Fibroblast of skin of abdomen (primary cell): ENCODE measurements around the gene DCAF12. TPM values are rescaled to one million over a fixed set of nuclear protein-coding genes. Genes with fewer than 3 reads are reported as not detected.
"Not testable (repeated sequence)": the region's sequence is repeated elsewhere in the genome, so short reads cannot be mapped to it uniquely, and the experiment has no call there.

Source experiments
- DNase-seq: peaks from one replicate; pipeline ENCODE4 v3.0.0-alpha.2; 2013
- polyA plus RNA-seq, 2 experiments: library from polyadenylated mRNA; unstranded; fragments of 120-200 nt; gene quantifications; one replicate each; pipeline ENCODE4 v1.2.1, GENCODE V29; 2013; ENCODE audit not compliant: insufficient read length in 2 of 2

The DCAF12 gene
- polyA plus RNA-seq (2013, experiment 1 of 2; ENCODE audit: insufficient read length) = 20.4 TPM
- polyA plus RNA-seq (2013, experiment 2 of 2; ENCODE audit: insufficient read length) = 20.2 TPM

DNA sequence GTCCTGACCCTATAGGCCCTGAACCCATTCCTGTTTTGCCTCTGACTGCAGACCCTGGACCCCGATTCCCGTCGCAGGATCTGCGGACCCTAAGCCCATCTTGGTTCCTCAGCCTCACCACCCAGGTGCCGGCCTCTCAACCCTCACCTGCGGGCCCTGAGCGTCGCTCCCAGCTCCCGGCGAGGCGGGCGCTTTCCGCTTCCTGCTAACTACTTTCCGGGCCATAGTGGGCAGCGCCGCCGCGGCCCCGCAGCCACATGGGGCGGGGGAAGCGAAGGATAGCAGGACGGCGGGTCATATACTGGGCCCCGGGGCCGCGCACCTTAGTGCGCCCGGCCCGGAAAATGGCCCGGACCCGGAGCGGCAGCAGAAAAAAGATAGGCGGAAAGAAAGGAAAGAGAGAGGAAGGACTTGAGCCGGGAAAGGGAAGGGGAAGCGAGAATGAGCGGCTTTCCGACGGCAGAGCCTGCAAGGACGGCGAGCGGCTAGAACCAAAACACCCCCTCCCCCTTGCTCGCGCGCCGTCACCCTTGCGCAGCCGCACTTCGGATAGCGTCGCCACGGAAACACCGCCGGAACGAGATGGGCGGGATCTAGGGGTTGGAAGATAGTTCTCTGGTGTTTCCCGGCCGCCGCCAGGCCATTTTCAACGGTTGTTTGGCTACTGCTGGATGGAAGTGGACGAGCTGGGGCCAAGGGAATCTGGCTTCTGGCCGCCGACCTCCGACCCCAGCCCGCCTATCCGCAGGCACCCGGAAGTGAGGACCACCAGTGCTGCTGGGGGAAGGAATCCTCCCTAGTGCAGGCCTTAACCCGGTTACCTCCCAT is at the start of gene DCAF12:
Gene DCAF12 (minus strand): TSS at position 492 of the 828 bp plus-strand sequence. CDS start 267 bp downstream, at position 225.
- DNase-seq = peak; percentile 89

DNA sequence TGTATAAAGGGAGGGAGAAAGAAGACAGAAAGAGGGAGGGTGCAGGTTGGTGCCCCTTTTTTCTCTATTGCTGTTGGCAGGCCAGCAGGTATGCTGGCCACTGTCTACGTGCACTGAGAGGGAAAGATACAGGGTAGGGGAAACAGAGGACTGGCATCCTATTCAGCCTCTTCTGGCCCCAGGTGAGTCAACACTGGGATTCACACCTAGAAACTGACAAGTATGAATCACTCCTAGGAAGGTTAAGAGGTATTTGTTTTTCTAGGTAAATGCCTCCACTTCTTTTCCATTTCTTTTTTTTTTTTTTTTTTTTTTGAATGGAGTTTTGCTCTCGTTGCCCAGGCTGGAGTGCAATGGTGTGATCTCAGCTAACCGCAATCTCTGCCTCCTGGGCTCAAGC is 49.6 kb upstream of the DCAF12 start:
- DNase-seq = no peak

- DNase-seq = no peak
Observed at GRCh38 chr9:34171753-34172535, 45.4 kb upstream of the DCAF12 start.

- DNase-seq = no peak
Observed at GRCh38 chr9:34170237-34170991, 43.9 kb upstream of the DCAF12 start.

DNA sequence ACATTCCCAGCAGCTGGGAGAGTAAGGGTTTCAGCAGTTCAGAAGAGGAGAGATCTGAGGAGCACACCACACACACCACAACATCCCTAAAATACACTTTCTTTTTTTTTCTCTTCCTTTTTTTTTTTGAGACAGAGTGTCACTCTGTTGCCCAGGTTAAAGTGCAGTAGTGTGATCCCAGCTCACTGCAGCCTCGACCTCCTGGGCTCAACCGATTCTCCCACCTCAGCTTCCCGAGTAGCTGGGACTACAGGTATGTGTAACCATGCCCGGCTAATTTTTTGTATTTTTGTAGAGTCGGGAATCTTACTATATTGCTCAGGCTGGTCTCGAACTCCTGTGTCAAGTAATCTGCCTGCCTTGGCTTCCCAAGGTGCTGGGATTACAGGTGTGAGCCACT is 42.6 kb upstream of the DCAF12 start:
- no peak for DNase-seq

DNA sequence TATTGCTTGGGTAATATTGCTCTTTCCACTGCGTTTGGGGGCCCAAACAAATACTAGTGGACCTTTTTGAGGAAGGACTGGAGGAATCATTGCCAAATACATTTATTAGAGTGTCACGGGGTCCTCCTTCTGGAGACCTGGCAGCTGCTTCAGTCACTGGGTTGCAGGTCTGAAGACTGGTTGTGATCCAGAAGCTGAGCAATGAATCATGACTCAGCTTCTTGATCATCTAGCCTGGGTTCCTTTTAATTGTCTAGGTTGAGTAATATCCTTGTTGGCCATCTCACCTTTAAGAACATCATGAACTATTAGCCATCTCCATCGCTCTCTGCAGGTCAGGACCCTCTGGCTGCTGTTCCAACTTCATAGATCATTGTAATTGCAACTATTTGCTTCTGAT is 36.9 kb upstream of the DCAF12 start:
- DNase-seq = no peak

DNA sequence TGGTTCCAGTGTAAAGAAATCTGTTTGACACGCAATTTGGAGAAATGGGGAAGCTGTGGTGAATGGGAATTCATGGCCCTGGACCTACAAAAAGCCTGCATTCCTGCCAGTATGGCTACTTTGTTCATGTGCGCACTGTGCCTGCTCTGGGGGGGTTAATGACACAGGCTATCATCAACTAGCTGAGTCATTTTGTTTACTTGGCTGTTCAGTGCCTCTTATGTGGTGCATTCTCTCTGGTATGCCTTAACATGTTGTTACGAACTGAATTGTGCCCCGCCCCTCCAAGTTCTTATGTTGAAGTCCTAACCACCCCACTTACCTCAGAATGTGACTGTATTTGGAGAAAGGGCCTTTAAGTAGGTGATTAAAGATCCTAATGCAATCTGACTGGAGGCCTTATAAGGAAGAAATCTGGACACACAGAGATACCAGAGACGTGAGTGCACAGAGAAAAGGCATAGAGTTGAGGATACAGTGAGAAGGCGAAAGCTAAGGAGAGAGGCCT is 31.9 kb upstream of the DCAF12 start:
- peak; percentile 92 for DNase-seq

DNA sequence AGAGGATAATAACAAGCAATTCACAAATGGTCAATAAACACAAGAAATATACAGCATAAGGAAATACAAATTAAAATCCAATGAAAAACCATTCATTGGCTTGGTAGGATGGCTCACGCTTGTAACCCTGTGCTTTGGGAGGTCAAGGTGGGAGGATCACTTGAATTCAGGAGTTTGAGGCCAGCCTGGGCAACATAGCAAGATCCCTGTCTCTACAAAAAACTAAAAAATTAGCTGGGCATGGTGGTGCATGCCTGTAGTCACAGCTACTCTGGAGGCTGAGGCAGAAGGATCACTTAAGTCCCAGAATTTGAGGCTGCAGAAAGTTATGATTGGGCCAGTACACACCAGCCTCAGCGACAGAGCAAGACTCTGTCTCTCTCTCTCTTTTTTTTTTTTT is 31.4 kb upstream of the DCAF12 start:
- DNase-seq = no peak

GRCh38 chr9:34157318-34157717 is 30.8 kb upstream of the DCAF12 start:
- DNase-seq = no peak

GRCh38 chr9:34154057-34154456 is 27.6 kb upstream of the DCAF12 start:
- DNase-seq = no peak

GRCh38 chr9:34151398-34151797 is 24.9 kb upstream of the DCAF12 start:
- DNase-seq = no peak

DNA sequence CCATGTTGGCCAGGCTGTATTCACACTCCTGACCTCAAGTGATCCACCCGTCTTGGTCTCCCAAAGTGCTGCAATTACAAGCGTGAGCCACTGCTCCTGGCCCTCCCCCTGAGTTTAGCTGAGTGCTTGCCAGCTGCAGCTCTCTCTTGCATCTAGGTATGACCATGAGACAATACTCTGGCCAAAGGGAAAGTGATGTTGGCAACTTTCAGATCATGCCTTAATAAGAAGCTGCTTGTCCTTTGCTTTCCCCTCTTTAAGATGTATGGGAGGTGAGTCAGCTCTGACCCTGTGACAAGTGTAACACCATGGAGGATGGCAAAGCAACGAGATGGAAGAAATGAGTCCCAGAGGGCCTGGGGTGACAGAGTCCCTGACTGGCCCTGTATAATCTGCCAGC is 18.7 kb upstream of the DCAF12 start:
- DNase-seq = no peak

DNA sequence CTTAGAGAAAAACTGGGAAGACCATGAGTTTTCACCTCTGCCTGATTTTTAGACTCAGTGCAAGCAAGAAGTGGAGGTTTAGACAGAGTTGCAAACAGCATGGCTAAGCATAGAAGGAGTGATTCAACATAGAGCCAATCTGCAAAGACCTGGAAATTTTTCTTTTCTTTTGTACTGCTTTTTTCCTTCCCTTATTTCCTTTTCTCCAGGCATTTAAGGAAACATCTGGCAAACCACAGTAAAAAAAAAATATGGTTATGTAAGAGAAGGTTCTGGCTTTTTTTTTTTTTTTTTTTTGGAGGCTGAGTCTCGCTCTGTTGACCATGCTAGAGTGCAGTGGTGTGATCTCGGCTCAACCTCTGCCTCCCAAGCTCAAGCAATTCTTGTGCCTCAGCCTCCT is 16.6 kb upstream of the DCAF12 start:
- DNase-seq = no peak

GRCh38 chr9:34140853-34141252 is 14.4 kb upstream of the DCAF12 start:
- no peak for DNase-seq

- peak; percentile 77 for DNase-seq
Observed at GRCh38 chr9:34139477-34140146, 13.1 kb upstream of the DCAF12 start.

DNA sequence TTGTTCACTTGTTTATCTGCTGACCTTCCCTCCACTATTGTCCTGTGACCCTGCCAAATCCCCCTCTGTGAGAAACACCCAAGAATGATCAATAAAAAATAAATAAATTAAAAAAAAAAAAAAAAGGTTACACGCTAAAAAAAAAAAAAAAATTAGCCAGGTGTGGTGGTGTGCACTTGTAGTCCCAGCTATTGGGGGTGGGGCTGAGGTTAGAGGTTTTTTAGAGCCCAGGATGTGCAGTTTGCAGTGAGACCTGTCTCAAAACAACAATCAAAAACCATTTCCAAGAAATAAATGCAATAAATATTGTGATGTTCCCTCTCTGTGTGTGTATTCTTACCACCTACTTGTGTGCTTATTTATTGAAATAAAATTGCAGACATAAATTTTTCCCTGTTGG is 12.1 kb upstream of the DCAF12 start:
- DNase-seq = not testable (repeated sequence)

GRCh38 chr9:34134521-34134920 is 8.0 kb upstream of the DCAF12 start:
- no peak for DNase-seq

- no peak for DNase-seq
Observed at GRCh38 chr9:34133436-34133949, 7.0 kb upstream of the DCAF12 start.

- no peak for DNase-seq
Observed at GRCh38 chr9:34131571-34131970, 5.1 kb upstream of the DCAF12 start.

GRCh38 chr9:34127035-34127948 is 794 bp upstream of the DCAF12 start:
- no peak for DNase-seq
